GM23248 (cell line): ENCODE results near the gene STX5. TPM values are rescaled to one million over a fixed set of nuclear protein-coding genes. Genes with fewer than 3 reads are reported as not detected.

Experiments
- DNase-seq: peaks from one replicate; pipeline ENCODE4 v3.0.0-alpha.2; 2015
- H2AFZ ChIP-seq: fragments of 200-600 bp; sonication (generic); 2 replicates; pipeline ENCODE4 v1.6.1; 2016; ENCODE audit warnings: antibody characterized with exemption
- H3F3A ChIP-seq: fragments of 200-600 bp; sonication (generic); 2 replicates; pipeline ENCODE4 v1.6.1; 2016; ENCODE audit warnings: mild to moderate bottlenecking, antibody characterized with exemption, mixed run types; ENCODE audit not compliant: insufficient read depth
- H3K27ac ChIP-seq: fragments of 200-600 bp; sonication (generic); 2 replicates; pipeline ENCODE4 v1.5.1; 2016; ENCODE audit warnings: mild to moderate bottlenecking
- H3K27me3 ChIP-seq: fragments of 200-600 bp; sonication (generic); replicated peaks from 2 replicates; pipeline ENCODE4 v1.6.1; 2016; ENCODE audit warnings: mild to moderate bottlenecking; ENCODE audit not compliant: insufficient read depth
- H3K36me3 ChIP-seq: fragments of 200-600 bp; sonication (generic); 2 replicates; pipeline ENCODE4 v1.6.1; 2016; ENCODE audit warnings: low read depth, mild to moderate bottlenecking
- H3K4me1 ChIP-seq: fragments of 200-600 bp; sonication (generic); 2 replicates; pipeline ENCODE4 v1.6.1; 2016; ENCODE audit warnings: mild to moderate bottlenecking; ENCODE audit not compliant: insufficient read depth
- H3K4me2 ChIP-seq: fragments of 200-600 bp; sonication (generic); one replicate; pipeline ENCODE4 v1.6.1; 2016; ENCODE audit warnings: mild to moderate bottlenecking; ENCODE audit not compliant: unreplicated experiment
- H3K4me3 ChIP-seq: fragments of 200-600 bp; sonication (generic); 2 replicates; pipeline ENCODE4 v1.5.1; 2016; ENCODE audit warnings: mild to moderate bottlenecking
- H3K79me2 ChIP-seq: fragments of 200-600 bp; sonication (generic); 2 replicates; pipeline ENCODE4 v1.6.1; 2016; ENCODE audit warnings: mild to moderate bottlenecking; ENCODE audit not compliant: insufficient read depth
- H3K9ac ChIP-seq: fragments of 200-600 bp; sonication (generic); 2 replicates; pipeline ENCODE4 v1.6.1; 2016; ENCODE audit warnings: mild to moderate bottlenecking
- H3K9me2 ChIP-seq: fragments of 200-600 bp; sonication (generic); 2 replicates; pipeline ENCODE4 v1.6.1; 2016; ENCODE audit warnings: mixed run types, mild to moderate bottlenecking, moderate library complexity; ENCODE audit not compliant: insufficient read depth
- H3K9me3 ChIP-seq: fragments of 200-600 bp; sonication (generic); one replicate; pipeline ENCODE4 v1.6.1; 2017; ENCODE audit warnings: low read depth
- H4K20me1 ChIP-seq: fragments of 200-600 bp; sonication (generic); 2 replicates; pipeline ENCODE4 v1.6.0; 2016; ENCODE audit not compliant: insufficient read depth
- EZH2 ChIP-seq: fragments of 200-600 bp; sonication (generic); IDR thresholded peaks from 2 replicates; pipeline ENCODE4 v1.6.1; 2018; ENCODE audit warnings: antibody characterized with exemption, mild to moderate bottlenecking; ENCODE audit not compliant: insufficient read depth, poor library complexity, severe bottlenecking
- EZH2phosphoT487 ChIP-seq: fragments of 200-600 bp; sonication (generic); IDR thresholded peaks from 2 replicates; pipeline ENCODE4 v1.6.1; 2018; ENCODE audit warnings: antibody characterized with exemption, moderate library complexity, mild to moderate bottlenecking, low read depth; ENCODE audit not compliant: insufficient read depth
- WGBS, 2 experiments: methylation state at CpG; one replicate each; pipeline ENCODE4 v1.1.6; 2015 to 2017; ENCODE audit warnings: low lambda C conversion rate in 2 of 2, low coverage in 1 of 2; ENCODE audit errors: missing lambda C conversion rate in 2 of 2; 5-methylcytosine and 5-hydroxymethylcytosine counted together
- in situ Hi-C: fragments of 300-500 bp; cut with MboI; formaldehyde crosslinking; loops from 2 replicates; pipeline ENCODE4 v1.15.0; 2020
- polyA plus RNA-seq: library from polyadenylated mRNA; unstranded; fragments of >200 nt; fragmentation: Nextera tagmentation; extraction: Ambion mirVana; gene quantifications from 2 replicates; pipeline ENCODE4 v1.2.1, GENCODE V29; 2016
- total RNA-seq: library from RNA; depleted of rRNA; stranded (reverse); fragments of >200 nt; shearing (Covaris generic); gene quantifications from 2 replicates; pipeline ENCODE4 v1.2.3, GENCODE V29; 2014; rRNA removed

The STX5 gene, protein sequence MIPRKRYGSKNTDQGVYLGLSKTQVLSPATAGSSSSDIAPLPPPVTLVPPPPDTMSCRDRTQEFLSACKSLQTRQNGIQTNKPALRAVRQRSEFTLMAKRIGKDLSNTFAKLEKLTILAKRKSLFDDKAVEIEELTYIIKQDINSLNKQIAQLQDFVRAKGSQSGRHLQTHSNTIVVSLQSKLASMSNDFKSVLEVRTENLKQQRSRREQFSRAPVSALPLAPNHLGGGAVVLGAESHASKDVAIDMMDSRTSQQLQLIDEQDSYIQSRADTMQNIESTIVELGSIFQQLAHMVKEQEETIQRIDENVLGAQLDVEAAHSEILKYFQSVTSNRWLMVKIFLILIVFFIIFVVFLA
- total RNA-seq: 43.9 and 45.7 TPM in 2 replicates
- 32.0 and 34.0 TPM in 2 replicates for polyA plus RNA-seq

DNA sequence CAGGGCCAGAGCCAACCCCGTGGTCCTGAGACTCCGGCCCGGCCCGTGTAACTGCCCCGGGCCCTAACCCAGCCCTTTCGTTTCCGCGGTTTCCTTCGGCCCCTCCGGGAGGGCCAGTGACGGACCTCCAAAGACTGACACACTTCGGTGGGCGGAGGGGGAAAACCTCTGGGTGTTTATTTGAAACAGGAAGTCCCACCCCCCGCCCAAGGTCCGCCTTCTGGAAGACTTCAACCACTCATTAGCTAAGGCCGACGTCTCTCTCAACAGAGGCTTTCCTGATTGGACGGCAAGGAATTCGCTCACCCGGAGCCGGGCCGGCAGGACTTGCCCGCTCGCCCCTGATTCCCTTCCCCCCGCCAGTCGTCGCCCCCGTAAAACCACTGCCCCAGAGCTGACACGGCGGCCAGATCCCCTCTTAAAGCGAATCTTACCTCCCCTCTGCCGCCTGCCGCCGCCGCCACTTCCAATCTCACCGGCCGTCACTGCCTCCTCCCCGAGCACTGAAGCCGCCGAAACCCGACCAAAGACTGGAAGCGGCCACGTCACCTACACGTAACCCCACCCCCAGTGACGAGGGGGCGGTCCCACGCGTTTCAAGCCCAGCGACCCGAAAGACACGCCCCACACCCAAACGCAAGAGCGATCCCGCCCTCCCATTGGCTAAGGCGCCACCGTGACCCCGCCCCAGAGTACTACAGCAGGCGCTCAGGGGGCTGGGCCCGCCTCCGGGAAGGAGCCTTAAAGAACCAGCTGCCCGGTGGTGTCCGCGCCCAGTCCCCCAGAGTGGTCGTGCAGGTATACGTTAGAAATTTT, at the start of gene STX5:
Gene STX5, minus strand, starts transcription at position 532 of the 816 bp plus-strand sequence. CDS start 808 bp downstream, outside the sequence.
- 1% methylated on average over 51 to 65 of the region's 65 CpGs for WGBS, 2 experiments
- DNase-seq: peak; percentile 100
- Histone ChIP-seq H3K9me3 (no peaks in the 10 kb centered on the region), H4K20me1 (no peaks in the 10 kb centered on the region), H2AFZ (peak within 1 kb of the TSS; percentile 57), H3K27ac (peak within 1 kb of the TSS; percentile 92), H3K9me2 (no peaks in the 10 kb centered on the region), H3K36me3 (peaks cover 12% of the 10 kb centered on the region; the same call in 1 of the 2 replicates), H3K79me2 (peaks cover 90% of the 10 kb centered on the region), H3F3A (peaks cover 6% of the 10 kb centered on the region; the same call in 1 of the 2 replicates), H3K9ac (peak within 1 kb of the TSS; percentile 96), H3K4me2 (peak within 1 kb of the TSS; percentile 97), H3K4me1 (peaks cover 13% of the 10 kb centered on the region), H3K27me3 (no peaks in the 10 kb centered on the region), H3K4me3 (peak within 1 kb of the TSS; percentile 94)
- in situ Hi-C loops: no loop called here
- TF ChIP-seq EZH2phosphoT487: no peak
- no peak for TF ChIP-seq EZH2

DNA sequence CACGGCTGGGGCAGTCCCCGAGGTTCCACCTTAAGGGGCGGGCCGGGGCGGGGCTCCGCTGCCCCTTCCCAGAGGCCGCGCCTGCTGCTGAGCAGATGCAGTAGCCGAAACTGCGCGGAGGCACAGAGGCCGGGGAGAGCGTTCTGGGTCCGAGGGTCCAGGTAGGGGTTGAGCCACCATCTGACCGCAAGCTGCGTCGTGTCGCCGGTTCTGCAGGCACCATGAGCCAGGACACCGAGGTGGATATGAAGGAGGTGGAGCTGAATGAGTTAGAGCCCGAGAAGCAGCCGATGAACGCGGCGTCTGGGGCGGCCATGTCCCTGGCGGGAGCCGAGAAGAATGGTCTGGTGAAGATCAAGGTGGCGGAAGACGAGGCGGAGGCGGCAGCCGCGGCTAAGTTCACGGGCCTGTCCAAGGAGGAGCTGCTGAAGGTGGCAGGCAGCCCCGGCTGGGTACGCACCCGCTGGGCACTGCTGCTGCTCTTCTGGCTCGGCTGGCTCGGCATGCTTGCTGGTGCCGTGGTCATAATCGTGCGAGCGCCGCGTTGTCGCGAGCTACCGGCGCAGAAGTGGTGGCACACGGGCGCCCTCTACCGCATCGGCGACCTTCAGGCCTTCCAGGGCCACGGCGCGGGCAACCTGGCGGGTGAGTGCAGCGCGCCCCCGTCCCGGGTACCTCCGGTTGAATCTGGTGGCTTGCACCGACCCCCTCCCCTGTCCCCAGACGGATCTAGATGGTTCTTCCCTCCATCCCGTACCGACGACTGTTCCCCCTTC, 49.1 kb upstream of the STX5 start, which contains the start of gene SLC3A2:
Gene SLC3A2, plus strand, starts transcription at position 94 of the 776 bp plus-strand sequence. Its CDS starts 128 bp downstream, at position 222.
- WGBS, 2 experiments: 0 to 2% methylated on average over 47 to 52 of the region's 69 CpGs
- H3K36me3 ChIP-seq: peaks cover 41% of the 10 kb centered on the region
- in situ Hi-C loops: no loop called here

DNA sequence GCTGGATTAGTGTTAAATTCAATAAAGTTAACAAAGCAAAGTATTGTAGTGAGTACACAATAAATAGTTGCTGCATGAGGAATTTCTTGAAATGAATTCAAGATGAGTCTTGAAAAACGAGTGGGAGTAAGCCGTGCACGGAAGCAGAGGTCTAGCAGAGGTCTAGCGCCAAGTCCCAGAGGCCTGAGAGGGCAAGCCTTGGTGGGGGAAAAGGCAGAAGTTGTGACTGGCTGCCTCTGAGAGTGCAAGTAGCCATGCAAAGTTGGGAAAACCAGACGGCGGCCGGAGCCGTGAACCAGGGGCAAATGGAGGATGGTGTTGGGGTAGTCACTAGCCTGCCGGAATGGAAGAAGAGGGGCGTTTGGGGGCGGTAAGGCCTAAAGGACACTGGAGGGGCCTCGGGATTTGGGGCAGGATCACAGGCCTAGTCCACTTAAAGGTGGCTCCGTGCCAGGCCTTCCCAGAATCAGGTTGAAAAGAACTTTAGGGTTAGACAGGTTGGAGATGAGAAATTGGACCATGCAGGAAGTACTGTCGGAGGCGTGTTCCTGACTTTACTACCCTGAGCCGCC, 48.5 kb upstream of the STX5 start:
- H3K27ac ChIP-seq: peak overlapping the region; percentile 99

More for the DNA sequence above, 49.1 kb upstream of the STX5 start, which contains the start of gene SLC3A2:
- Histone ChIP-seq H3K4me3 (peak within 1 kb of the TSS; percentile 93), H3K4me2 (peak within 1 kb of the TSS; percentile 97), H3K9me3 (no peaks in the 10 kb centered on the region), H3K27ac (peak within 1 kb of the TSS; percentile 99), H2AFZ (peak within 1 kb of the TSS; percentile 65), H3K4me1 (peaks cover 40% of the 10 kb centered on the region), H3K79me2 (peaks cover 52% of the 10 kb centered on the region), H3K9me2 (no peaks in the 10 kb centered on the region), H4K20me1 (peaks cover 10% of the 10 kb centered on the region; the same call in 1 of the 2 replicates), H3K9ac (peak within 1 kb of the TSS; percentile 100), H3K27me3 (no peaks in the 10 kb centered on the region), H3F3A (peaks cover 52% of the 10 kb centered on the region)
- TF ChIP-seq EZH2phosphoT487: no peak
- TF ChIP-seq EZH2: no peak
- peak; percentile 96 for DNase-seq

More for the DNA sequence above, 48.5 kb upstream of the STX5 start:
- Histone ChIP-seq H3K4me3 (peak overlapping the region; percentile 93), H3K9me2 (no peaks in the 10 kb centered on the region), H3K4me1 (peaks cover 33% of the 10 kb centered on the region), H3F3A (peaks cover 45% of the 10 kb centered on the region), H4K20me1 (peaks cover 6% of the 10 kb centered on the region; the same call in 1 of the 2 replicates), H3K9me3 (no peaks in the 10 kb centered on the region), H3K79me2 (peaks cover 45% of the 10 kb centered on the region), H3K36me3 (peaks cover 34% of the 10 kb centered on the region), H3K9ac (peak overlapping the region; percentile 100), H2AFZ (peak overlapping the region; percentile 65), H3K4me2 (peak overlapping the region; percentile 89), H3K27me3 (no peaks in the 10 kb centered on the region)
- in situ Hi-C loops: no loop called here
- TF ChIP-seq EZH2phosphoT487: no peak
- no peak for TF ChIP-seq EZH2
- DNase-seq: peak; percentile 96
- WGBS, 2 experiments: 1 to 2% methylated on average over 15 to 16 of the region's 16 CpGs
